Liver (tissue), 9 donors: Measurements from ENCODE around the gene ATP11B. TPM values are rescaled to one million over a fixed set of nuclear protein-coding genes. Genes with fewer than 3 reads are reported as not detected.

Source experiments
- DNase-seq: peaks from one replicate; pipeline ENCODE4 v3.0.0-alpha.2; 2017; ENCODE audit warnings: low spot score
- H3K27ac ChIP-seq, 2 donors: one replicate each; pipeline ENCODE4 v1.7.0; 2013; ENCODE audit warnings: inconsistent platforms in 2 of 2, low read length in 2 of 2, control low read depth in 1 of 2, low read depth in 1 of 2, mild to moderate bottlenecking in 1 of 2
- H3K27me3 ChIP-seq, 4 donors: one replicate each; pipeline versions ENCODE4 v1.6.1 to v1.7.0; 2013; ENCODE audit warnings: low read length in 3 of 4, inconsistent platforms in 1 of 4, mild to moderate bottlenecking in 1 of 4, moderate library complexity in 1 of 4; ENCODE audit not compliant: control insufficient read depth in 4 of 4, insufficient read depth in 4 of 4
- H3K36me3 ChIP-seq, 4 donors: one replicate each; pipeline versions ENCODE4 v1.6.1 to v1.7.0; 2013; ENCODE audit warnings: low read length in 3 of 4, mild to moderate bottlenecking in 3 of 4, low read depth in 1 of 4, moderate library complexity in 1 of 4; ENCODE audit not compliant: control insufficient read depth in 4 of 4, insufficient read depth in 3 of 4
- H3K4me1 ChIP-seq, 4 donors: one replicate each; pipeline versions ENCODE4 v1.6.1 to v1.7.0; 2013; ENCODE audit warnings: low read length in 3 of 4, mild to moderate bottlenecking in 3 of 4, moderate library complexity in 1 of 4; ENCODE audit not compliant: control insufficient read depth in 4 of 4, insufficient read depth in 4 of 4
- H3K4me3 ChIP-seq, 3 donors: one replicate each; pipeline versions ENCODE4 v1.6.1 to v1.7.0; 2013; ENCODE audit warnings: low read length in 3 of 3, control low read depth in 1 of 3, low read depth in 1 of 3, mild to moderate bottlenecking in 1 of 3
- H3K9ac ChIP-seq, 2 donors: one replicate each; pipeline ENCODE4 v1.7.0; 2013; ENCODE audit warnings: low read length in 2 of 2, mild to moderate bottlenecking in 2 of 2, moderate library complexity in 2 of 2, control low read depth in 1 of 2, low read depth in 1 of 2
- H3K9me3 ChIP-seq, 4 donors: one replicate each; pipeline versions ENCODE4 v1.6.1 to v1.7.0; 2013; ENCODE audit warnings: low read length in 3 of 4; ENCODE audit not compliant: control insufficient read depth in 4 of 4
- ATF3 ChIP-seq: IDR thresholded peaks from 2 replicates; pipeline ENCODE4 v1.6.1; 2016; ENCODE audit warnings: antibody characterized with exemption
- CTCF ChIP-seq: fragments of 150-350 bp; IDR thresholded peaks from 2 replicates; pipeline ENCODE4 v1.5.1; 2017; ENCODE audit warnings: improper control_type of control experiment, low read depth, low read length; ENCODE audit not compliant: missing input control
- EGR1 ChIP-seq, 2 donors: IDR thresholded peaks; 2 replicates each; pipeline ENCODE4 v1.6.1; 2016 to 2018; ENCODE audit warnings: antibody characterized with exemption in 2 of 2, low read depth in 2 of 2
- FOXA1 ChIP-seq: IDR thresholded peaks from 2 replicates; pipeline ENCODE4 v1.6.1; 2016; ENCODE audit warnings: antibody characterized with exemption
- FOXA2 ChIP-seq: IDR thresholded peaks from 2 replicates; pipeline ENCODE4 v1.6.1; 2016; ENCODE audit warnings: antibody characterized with exemption
- HNF4A ChIP-seq, 2 donors: conservative IDR thresholded peaks; 2 replicates each; pipeline ENCODE4 v1.6.1; 2016; ENCODE audit warnings: antibody characterized with exemption in 2 of 2, mild to moderate bottlenecking in 2 of 2
- HNF4G ChIP-seq: IDR thresholded peaks from 2 replicates; pipeline ENCODE4 v1.6.1; 2016; ENCODE audit warnings: antibody characterized with exemption
- MAX ChIP-seq: IDR thresholded peaks from 2 replicates; pipeline ENCODE4 v1.6.1; 2016; ENCODE audit warnings: antibody characterized with exemption
- NR2F2 ChIP-seq: IDR thresholded peaks from 2 replicates; pipeline ENCODE4 v1.6.1; 2016; ENCODE audit warnings: antibody characterized with exemption
- RAD21 ChIP-seq, 2 donors: IDR thresholded peaks; 2 replicates each; pipeline ENCODE4 v1.6.1; 2016; ENCODE audit warnings: antibody characterized with exemption in 2 of 2, mild to moderate bottlenecking in 2 of 2
- REST ChIP-seq: IDR thresholded peaks from 2 replicates; pipeline ENCODE4 v1.6.1; 2016; ENCODE audit warnings: antibody characterized with exemption, mild to moderate bottlenecking
- RXRA ChIP-seq, 2 donors: IDR thresholded peaks; 2 replicates each; pipeline ENCODE4 v1.6.1; 2017 to 2018; ENCODE audit warnings: antibody characterized with exemption in 2 of 2, mild to moderate bottlenecking in 1 of 2
- SP1 ChIP-seq: IDR thresholded peaks from 2 replicates; pipeline ENCODE4 v1.6.1; 2018; ENCODE audit warnings: antibody characterized with exemption, mild to moderate bottlenecking
- TAF1 ChIP-seq: conservative IDR thresholded peaks from 2 replicates; pipeline ENCODE4 v1.6.1; 2016; ENCODE audit warnings: antibody characterized with exemption, mild to moderate bottlenecking
- YY1 ChIP-seq: IDR thresholded peaks from 2 replicates; pipeline ENCODE4 v1.6.1; 2016; ENCODE audit warnings: antibody characterized with exemption, mild to moderate bottlenecking
- ZBTB33 ChIP-seq: IDR thresholded peaks from 2 replicates; pipeline ENCODE4 v1.6.1; 2016; ENCODE audit warnings: antibody characterized with exemption
- WGBS: extraction: QIAGEN DNeasy Blood & Tissue Kit; methylation state at CpG from one replicate; pipeline ENCODE4 v1.1.7; 2013; 5-methylcytosine and 5-hydroxymethylcytosine counted together
- polyA plus RNA-seq, 2 donors: library from polyadenylated mRNA; stranded (reverse) in 1 of 2; unstranded in 1 of 2; fragments of 200-250 nt in 1 of 2; fragments of >200 nt in 1 of 2; fragmentation: Nextera tagmentation in 1 of 2; extraction: Ambion mirVana in 1 of 2; gene quantifications; one replicate each; pipeline versions ENCODE4 v1.2.1 to v1.2.3, GENCODE V29; 2013 to 2015
- total RNA-seq, 2 donors: library from RNA; depleted of rRNA; stranded (reverse); fragments of >200 nt; gene quantifications; one replicate each; pipeline ENCODE4 v1.2.3, GENCODE V29; 2014
- donor health status: healthy.
- donor health status: healthy.
- donor health status: healthy.
- donor health status: healthy.
- donor health status: healthy.

Gene ATP11B
- total and polyA plus RNA-seq, 4 donors: 5.9 to 49.6 (median 19.0) TPM

GRCh38 chr3:182935803-182936202 lies 142.5 kb downstream of the ATP11B start:
- Histone ChIP-seq H3K4me3 (no peak overlapping the region), H3K27ac (no peak overlapping the region), H3K36me3 (peaks cover 0 to 3% (median 0%) of the 10 kb centered on the region in 4 donors), H3K27me3 (no peaks in the 10 kb centered on the region), H3K9me3 (no peaks in the 10 kb centered on the region), H3K9ac (no peak overlapping the region), H3K4me1 (no peaks in the 10 kb centered on the region)
- TF ChIP-seq FOXA2 (no peak), NR2F2 (no peak), YY1 (no peak), RAD21 (IDR thresholded peaks at IDR 0.05) (no peak), TAF1 (no peak), HNF4G (no peak), FOXA1 (no peak), ATF3 (no peak), RXRA (IDR thresholded peaks at IDR 0.05) (no peak), CTCF (no peak), ZBTB33 (no peak), SP1 (no peak)
- no peak for DNase-seq
- WGBS: 83% methylated on average over 3 of the region's 3 CpGs

GRCh38 chr3:182936239-182936917 lies 143.1 kb downstream of the ATP11B start:
- Histone ChIP-seq H3K4me3 (no peak overlapping the region), H3K27ac (no peak overlapping the region), H3K27me3 (no peaks in the 10 kb centered on the region), H3K9ac (no peak overlapping the region), H3K9me3 (no peaks in the 10 kb centered on the region), H3K36me3 (peaks cover 0 to 3% (median 0%) of the 10 kb centered on the region in 4 donors), H3K4me1 (no peaks in the 10 kb centered on the region)
- 97% methylated on average over 4 of the region's 4 CpGs for WGBS
- no peak for DNase-seq
- TF ChIP-seq ATF3: no peak
- TF ChIP-seq FOXA1: no peak
- TF ChIP-seq HNF4A (conservative IDR thresholded peaks at IDR 0.05): no peak

GRCh38 chr3:182936918-182937285 lies 143.6 kb downstream of the ATP11B start:
- Histone ChIP-seq H3K27me3 (no peaks in the 10 kb centered on the region), H3K36me3 (peaks cover 0 to 3% (median 0%) of the 10 kb centered on the region in 4 donors), H3K9me3 (no peaks in the 10 kb centered on the region), H3K27ac (no peak overlapping the region), H3K4me3 (no peak overlapping the region), H3K4me1 (no peaks in the 10 kb centered on the region), H3K9ac (no peak overlapping the region)
- WGBS: 89% methylated on average over 1 of the region's 1 CpG
- DNase-seq: no peak
- TF ChIP-seq SP1 (no peak), HNF4G (no peak), RXRA (IDR thresholded peaks at IDR 0.05) (no peak), HNF4A (conservative IDR thresholded peaks at IDR 0.05) (no peak), EGR1 (IDR thresholded peaks at IDR 0.05; ENCODE audit: low read depth in 2 of 2) (no peak), NR2F2 (no peak), FOXA1 (no peak), YY1 (no peak), REST (no peak), CTCF (no peak), MAX (no peak)
